ENCODE data around the gene SMYD3. TPM values are rescaled to one million over a fixed set of nuclear protein-coding genes. Genes with fewer than 3 reads are reported as not detected.

Gene SMYD3
- total and polyA plus RNA-seq, 2 donors (not counting 3 experiments of a cell fraction or from before 2014, with no cell fraction given) = 16.0 to 32.1 TPM

- no peaks in the 10 kb centered on the region for H3K9me1 ChIP-seq (replicated peaks; ENCODE audit: control insufficient read depth, extremely low read depth, insufficient read depth, low read length)
- H3K4me2 ChIP-seq (ENCODE audit: insufficient read depth, low read length) = peak overlapping the region; percentile 55
- FAIRE-seq = no peak
Observed at GRCh38 chr1:245873883-245874671, 633.0 kb downstream of the SMYD3 start.

GRCh38 chr1:245873068-245873467 lies 634.0 kb downstream of the SMYD3 start:
- H3K4me3 ChIP-seq (replicated peaks in 1 of 3; ENCODE audit: insufficient read depth in 1 of 3, low read depth in 1 of 3, low read length in 3 of 3) = no peak overlapping the region
- H3K27ac ChIP-seq (ENCODE audit: insufficient read depth, low read depth, low read length) = no peak overlapping the region
- H3K9me1 ChIP-seq (replicated peaks; ENCODE audit: control insufficient read depth, extremely low read depth, insufficient read depth, low read length) = no peaks in the 10 kb centered on the region
- no peaks in the 10 kb centered on the region for H3K36me3 ChIP-seq (ENCODE audit: control insufficient read depth in 2 of 2, extremely low read depth in 1 of 2, insufficient read depth in 2 of 2, low read length in 2 of 2)
- H2AFZ ChIP-seq (ENCODE audit: low read depth, low read length) = no peak overlapping the region
- no peak for DNase-seq (ENCODE audit: low read depth, low spot score)
- H3K4me1 ChIP-seq (ENCODE audit: control insufficient read depth, extremely low read depth, insufficient read depth, low read length) = peaks cover 14% of the 10 kb centered on the region
- H3K4me2 ChIP-seq (ENCODE audit: insufficient read depth, low read length) = no peak overlapping the region
- TF ChIP-seq CTCF (IDR thresholded peaks at IDR 0.05; ENCODE audit: extremely low read depth in 1 of 2, insufficient read depth in 1 of 2, low read depth in 1 of 2, low read length in 2 of 2) (no peak), MYC (IDR thresholded peaks at IDR 0.05; ENCODE audit: low read depth, low read length) (no peak), JUN (IDR thresholded peaks at IDR 0.05; ENCODE audit: borderline replicate concordance, insufficient read depth, insufficient read length, low read depth) (no peak), EZH2 (IDR thresholded peaks at IDR 0.05; ENCODE audit: borderline replicate concordance, low read depth, low read length, severe bottlenecking) (no peak), FOS (IDR thresholded peaks at IDR 0.05; ENCODE audit: borderline replicate concordance, insufficient read depth, low read length) (no peak), POLR2AphosphoS5 (IDR thresholded peaks at IDR 0.05; ENCODE audit: insufficient read depth, low read depth, low read length) (no peak), MAX (IDR thresholded peaks at IDR 0.05; ENCODE audit: insufficient read depth, insufficient read length) (no peak), GATA2 (IDR thresholded peaks at IDR 0.05; ENCODE audit: insufficient read depth, insufficient read length, low read depth, low read length) (no peak), POLR2A (IDR thresholded peaks at IDR 0.05; ENCODE audit: low read depth, low read length) (no peak)
- H3K9ac ChIP-seq (replicated peaks; ENCODE audit: extremely low read depth, insufficient read depth, low read length) = no peak overlapping the region
- BruUV-seq (replicated peaks) = no TSS peak
- no peaks in the 10 kb centered on the region for H3K79me2 ChIP-seq (ENCODE audit: control insufficient read depth, insufficient read depth, low read length)
- H3K27me3 ChIP-seq (ENCODE audit: control insufficient read depth in 2 of 2, insufficient read depth in 2 of 2, low read length in 2 of 2) = no peaks in the 10 kb centered on the region
- H3K9me3 ChIP-seq (replicated peaks; ENCODE audit: control insufficient read depth, insufficient read depth, low read length) = no peaks in the 10 kb centered on the region
- ChIA-PET POLR2A (no interaction called here), CTCF (interaction anchor here (1.0 kb wide), 1 partner anchor 16 kb away, joined by 4 read pairs; no protein-coding TSS in a partner anchor)
- FAIRE-seq = no peak
- intact Hi-C loops (cut with micrococcal nuclease) = no loop called here
- H4K20me1 ChIP-seq (replicated peaks; ENCODE audit: control insufficient read depth, extremely low read depth, insufficient read depth, low read length) = no peaks in the 10 kb centered on the region
- dilution Hi-C loops (cut with MboI; ENCODE audit: extremely low pct_ligation_motif_present, low sequenced_read_pairs) = no loop called here

More at GRCh38 chr1:245873883-245874671, 633.0 kb downstream of the SMYD3 start:
- Histone ChIP-seq H3K79me2 (ENCODE audit: control insufficient read depth, insufficient read depth, low read length) (no peaks in the 10 kb centered on the region), H3K27me3 (ENCODE audit: control insufficient read depth in 2 of 2, insufficient read depth in 2 of 2, low read length in 2 of 2) (no peaks in the 10 kb centered on the region), H3K9me3 (replicated peaks; ENCODE audit: control insufficient read depth, insufficient read depth, low read length) (no peaks in the 10 kb centered on the region), H3K9ac (replicated peaks; ENCODE audit: extremely low read depth, insufficient read depth, low read length) (peak overlapping the region; percentile 35), H2AFZ (ENCODE audit: low read depth, low read length) (no peak overlapping the region), H4K20me1 (replicated peaks; ENCODE audit: control insufficient read depth, extremely low read depth, insufficient read depth, low read length) (no peaks in the 10 kb centered on the region), H3K4me3 (replicated peaks in 1 of 3; ENCODE audit: insufficient read depth in 1 of 3, low read depth in 1 of 3, low read length in 3 of 3) (no peak overlapping the region), H3K36me3 (ENCODE audit: control insufficient read depth in 2 of 2, extremely low read depth in 1 of 2, insufficient read depth in 2 of 2, low read length in 2 of 2) (no peaks in the 10 kb centered on the region), H3K4me1 (ENCODE audit: control insufficient read depth, extremely low read depth, insufficient read depth, low read length) (peaks cover 22% of the 10 kb centered on the region), H3K27ac (ENCODE audit: insufficient read depth, low read depth, low read length) (peak overlapping the region; percentile 50)
- BruUV-seq (replicated peaks) = no TSS peak
- ChIA-PET CTCF (interaction anchor here (1.1 to 3.4 kb wide), 6 partner anchors 12 to 721 kb away, joined by 3 to 34 read pairs (median 4); no protein-coding TSS in a partner anchor), POLR2A (no interaction called here)
- DNase-seq (ENCODE audit: low read depth, low spot score) = no peak
- no peak for TF ChIP-seq MAX (IDR thresholded peaks at IDR 0.05; ENCODE audit: insufficient read depth, insufficient read length)
- no peak for TF ChIP-seq POLR2A (IDR thresholded peaks at IDR 0.05; ENCODE audit: low read depth, low read length)
- intact Hi-C loops (cut with micrococcal nuclease) = loop anchor here (2.0 kb wide), 1 partner anchor 719 kb away; the partner anchor contains the start of gene KIF26B
- dilution Hi-C loops (cut with MboI; ENCODE audit: extremely low pct_ligation_motif_present, low sequenced_read_pairs) = no loop called here
